GM12873 (cell line): ENCODE data around the gene ENO4.

ENCODE experiments used
- TF ChIP-seq, protein P1 (sequence below): IDR thresholded peaks from 2 replicates; pipeline ENCODE4 v1.5.1; 2012; ENCODE audit warnings: low read depth, mild to moderate bottlenecking, moderate library complexity, low read length, control low read depth; ENCODE audit not compliant: insufficient read depth; ENCODE audit errors: missing control alignments

Gene ENO4, protein sequence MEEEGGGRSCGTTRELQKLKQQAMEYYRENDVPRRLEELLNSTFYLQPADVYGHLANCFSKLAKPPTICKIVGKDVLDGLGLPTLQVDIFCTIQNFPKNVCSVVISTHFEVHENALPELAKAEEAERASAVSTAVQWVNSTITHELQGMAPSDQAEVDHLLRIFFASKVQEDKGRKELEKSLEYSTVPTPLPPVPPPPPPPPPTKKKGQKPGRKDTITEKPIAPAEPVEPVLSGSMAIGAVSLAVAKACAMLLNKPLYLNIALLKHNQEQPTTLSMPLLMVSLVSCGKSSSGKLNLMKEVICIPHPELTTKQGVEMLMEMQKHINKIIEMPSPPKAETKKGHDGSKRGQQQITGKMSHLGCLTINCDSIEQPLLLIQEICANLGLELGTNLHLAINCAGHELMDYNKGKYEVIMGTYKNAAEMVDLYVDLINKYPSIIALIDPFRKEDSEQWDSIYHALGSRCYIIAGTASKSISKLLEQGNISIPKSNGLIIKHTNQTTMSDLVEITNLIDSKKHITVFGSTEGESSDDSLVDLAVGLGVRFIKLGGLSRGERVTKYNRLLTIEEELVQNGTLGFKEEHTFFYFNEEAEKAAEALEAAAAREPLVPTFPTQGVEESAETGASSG

GRCh38 chr10:116849248-116850057 lies at the start of gene ENO4:
ENO4 (plus strand) TSS chr10:116849499; CDS start chr10:116849567, 68 bp downstream.
- TF ChIP-seq, protein P1, sequence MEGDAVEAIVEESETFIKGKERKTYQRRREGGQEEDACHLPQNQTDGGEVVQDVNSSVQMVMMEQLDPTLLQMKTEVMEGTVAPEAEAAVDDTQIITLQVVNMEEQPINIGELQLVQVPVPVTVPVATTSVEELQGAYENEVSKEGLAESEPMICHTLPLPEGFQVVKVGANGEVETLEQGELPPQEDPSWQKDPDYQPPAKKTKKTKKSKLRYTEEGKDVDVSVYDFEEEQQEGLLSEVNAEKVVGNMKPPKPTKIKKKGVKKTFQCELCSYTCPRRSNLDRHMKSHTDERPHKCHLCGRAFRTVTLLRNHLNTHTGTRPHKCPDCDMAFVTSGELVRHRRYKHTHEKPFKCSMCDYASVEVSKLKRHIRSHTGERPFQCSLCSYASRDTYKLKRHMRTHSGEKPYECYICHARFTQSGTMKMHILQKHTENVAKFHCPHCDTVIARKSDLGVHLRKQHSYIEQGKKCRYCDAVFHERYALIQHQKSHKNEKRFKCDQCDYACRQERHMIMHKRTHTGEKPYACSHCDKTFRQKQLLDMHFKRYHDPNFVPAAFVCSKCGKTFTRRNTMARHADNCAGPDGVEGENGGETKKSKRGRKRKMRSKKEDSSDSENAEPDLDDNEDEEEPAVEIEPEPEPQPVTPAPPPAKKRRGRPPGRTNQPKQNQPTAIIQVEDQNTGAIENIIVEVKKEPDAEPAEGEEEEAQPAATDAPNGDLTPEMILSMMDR = no peak

GRCh38 chr10:116800286-116800929 lies 48.9 kb upstream of the ENO4 start:
- TF ChIP-seq, protein P1 = no peak

- TF ChIP-seq, protein P1 = no peak
These were observed 47.6 kb upstream of the ENO4 start for GRCh38 chr10:116801658-116802057.

DNA sequence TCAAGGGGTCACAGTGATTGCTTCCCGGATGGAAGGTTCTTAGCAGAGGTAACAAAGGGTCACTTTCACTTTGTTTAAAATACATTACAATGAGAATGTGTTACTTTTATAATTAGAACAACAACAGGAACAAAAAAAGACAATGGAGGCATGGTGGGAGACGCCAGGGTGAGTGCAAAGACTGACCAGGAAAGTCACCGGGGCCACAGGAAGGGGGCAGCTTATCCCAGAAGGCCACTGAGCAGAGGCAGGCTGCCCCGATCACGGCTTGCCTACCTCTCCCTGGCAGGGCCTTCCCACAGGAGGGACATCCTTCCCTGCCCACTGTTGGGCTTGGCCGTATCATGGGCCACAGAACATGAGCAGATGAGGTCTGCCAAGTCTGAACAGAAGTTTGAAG lies 46.8 kb upstream of the ENO4 start:
- TF ChIP-seq, protein P1 = no peak

DNA sequence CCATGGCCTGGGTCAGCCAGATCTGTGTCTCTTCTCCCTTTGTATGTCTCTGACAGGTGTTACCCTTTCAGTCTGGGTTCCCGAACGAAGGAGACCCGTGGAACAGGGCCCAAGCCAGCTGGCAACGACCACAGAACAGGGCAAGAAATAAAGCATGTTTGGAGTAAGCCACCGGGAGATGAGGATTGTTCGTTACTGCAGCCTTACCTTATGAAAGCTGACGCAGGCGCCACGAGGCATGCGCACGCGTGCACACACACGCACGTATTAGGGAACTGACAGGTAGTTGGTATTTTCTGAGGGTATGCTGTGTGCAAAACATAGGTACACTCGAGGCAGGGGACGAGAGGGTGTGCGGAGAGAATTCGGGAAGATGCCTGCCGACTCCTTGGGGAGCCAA lies 46.4 kb upstream of the ENO4 start:
- TF ChIP-seq, protein P1 = no peak

GRCh38 chr10:116803451-116804249 lies 45.6 kb upstream of the ENO4 start:
- TF ChIP-seq, protein P1 = no peak
